ENCODE results near the gene SPR. TPM values are rescaled to one million over a fixed set of nuclear protein-coding genes. Genes with fewer than 3 reads are reported as not detected.

SPR gene
- total and polyA plus RNA-seq, 2 of the 13 experiments (the other 11 are each of a cell fraction or from before 2014, with no cell fraction given) = 34.0 to 96.0 TPM

- TF ChIP-seq STAT6 (CRISPR knock-in tag; IDR thresholded peaks at IDR 0.05; ENCODE audit: borderline replicate concordance) (no peak), ATF6 (CRISPR knock-in tag; conservative IDR thresholded peaks at IDR 0.05) (no peak), ZBTB39 (CRISPR knock-in tag; IDR thresholded peaks at IDR 0.05) (no peak), CHCHD3 (CRISPR knock-in tag; IDR thresholded peaks at IDR 0.05) (peak; percentile 68; the same call in 1 of the 2 replicates), FOSL2 (CRISPR knock-in tag; IDR thresholded peaks at IDR 0.05) (peak; percentile 25; the same call in 1 of the 2 replicates), KLF9 (CRISPR knock-in tag; IDR thresholded peaks at IDR 0.05; ENCODE audit: low read depth) (no peak), ZNF576 (CRISPR knock-in tag; IDR thresholded peaks at IDR 0.05) (peak; percentile 99), ZNF780A (CRISPR knock-in tag; IDR thresholded peaks at IDR 0.05) (no peak), ZBTB8A (CRISPR knock-in tag; IDR thresholded peaks at IDR 0.05; ENCODE audit: borderline replicate concordance, low read depth) (no peak), ETV5 (CRISPR knock-in tag; IDR thresholded peaks at IDR 0.05; ENCODE audit: borderline replicate concordance) (no peak; the same call in 1 of the 2 replicates), ZMYM2 (CRISPR knock-in tag; IDR thresholded peaks at IDR 0.05) (peak; percentile 51; the same call in 1 of the 2 replicates), ZNF18 (CRISPR knock-in tag; IDR thresholded peaks at IDR 0.05; ENCODE audit: insufficient replicate concordance) (no peak), RNF219 (CRISPR knock-in tag; IDR thresholded peaks at IDR 0.05) (no peak), GATAD2A (CRISPR knock-in tag; IDR thresholded peaks at IDR 0.05) (peak; percentile 68), ESRRA (CRISPR knock-in tag; IDR thresholded peaks at IDR 0.05; ENCODE audit: low read depth) (0 out of 2 replicates have a peak, but pooled peaks have one; percentile 46)
Measured at GRCh38 chr2:72862239-72862988, 24.8 kb upstream of the SPR start (continued).
